Measurements from ENCODE around the gene PPP2R2C.

- TF ChIP-seq CTCF (conservative IDR thresholded peaks at IDR 0.05 in 1 of 2, IDR thresholded peaks at IDR 0.05 in 1 of 2; ENCODE audit: extremely low read depth in 1 of 2, insufficient read depth in 1 of 2, low read depth in 1 of 2, low read length in 2 of 2) (no peak), EZH2 (IDR thresholded peaks at IDR 0.05; ENCODE audit: borderline replicate concordance, low read length) (no peak)
Observed at GRCh38 chr4:6383929-6384328, 88.5 kb downstream of the PPP2R2C start.

Data from mammary epithelial cell (primary cell).